Measurements from ENCODE around the gene EPN2. TPM values are rescaled to one million over a fixed set of nuclear protein-coding genes. Genes with fewer than 3 reads are reported as not detected.

The EPN2 gene
- total and polyA plus RNA-seq, 4 donors, result 46.6 to 114 (median 84.0) TPM

- Histone ChIP-seq H3K4me3 (ENCODE audit: low read depth, low read length) (no peak overlapping the region), H3K4me1 (ENCODE audit: control insufficient read depth, insufficient read depth, low read length) (peaks cover 66% of the 10 kb centered on the region), H3K27ac (ENCODE audit: low read depth, low read length) (peak overlapping the region; percentile 37), H3K27me3 (ENCODE audit: control insufficient read depth, insufficient read depth, low read length) (no peaks in the 10 kb centered on the region), H3K9me3 (ENCODE audit: control insufficient read depth, insufficient read depth, low read length) (no peaks in the 10 kb centered on the region), H3K36me3 (ENCODE audit: control insufficient read depth, insufficient read depth, low read length) (peaks cover 30% of the 10 kb centered on the region)
- DNase-seq (ENCODE audit: low read depth in 4 of 6, low spot score in 6 of 6), result peak in 1 of 6 donors; percentile 41
- WGBS (ENCODE audit: insufficient coverage), result 42% methylated on average over 2 of the region's 4 CpGs
Measured at GRCh38 chr17:19299214-19299747, 62.1 kb downstream of the EPN2 start.

- H3K27me3 ChIP-seq (ENCODE audit: control insufficient read depth, insufficient read depth, low read length), result no peaks in the 10 kb centered on the region
- H3K9me3 ChIP-seq (ENCODE audit: control insufficient read depth, insufficient read depth, low read length), result no peaks in the 10 kb centered on the region
- no peak for DNase-seq (ENCODE audit: low read depth in 4 of 6, low spot score in 6 of 6)
- H3K36me3 ChIP-seq (ENCODE audit: control insufficient read depth, insufficient read depth, low read length), result peaks cover 35% of the 10 kb centered on the region
- peaks cover 72% of the 10 kb centered on the region for H3K4me1 ChIP-seq (ENCODE audit: control insufficient read depth, insufficient read depth, low read length)
- 84% methylated on average over 7 of the region's 7 CpGs for WGBS (ENCODE audit: insufficient coverage)
- H3K4me3 ChIP-seq (ENCODE audit: low read depth, low read length), result no peak overlapping the region
- peak overlapping the region; percentile 37 for H3K27ac ChIP-seq (ENCODE audit: low read depth, low read length)
Measured at GRCh38 chr17:19299866-19300265, 62.7 kb downstream of the EPN2 start.

- Histone ChIP-seq H3K9me3 (ENCODE audit: control insufficient read depth, insufficient read depth, low read length) (no peaks in the 10 kb centered on the region), H3K27ac (ENCODE audit: low read depth, low read length) (no peak overlapping the region), H3K4me1 (ENCODE audit: control insufficient read depth, insufficient read depth, low read length) (peaks cover 82% of the 10 kb centered on the region), H3K36me3 (ENCODE audit: control insufficient read depth, insufficient read depth, low read length) (peaks cover 31% of the 10 kb centered on the region), H3K27me3 (ENCODE audit: control insufficient read depth, insufficient read depth, low read length) (no peaks in the 10 kb centered on the region), H3K4me3 (ENCODE audit: low read depth, low read length) (no peak overlapping the region)
- no peak for DNase-seq (ENCODE audit: low read depth in 4 of 6, low spot score in 6 of 6)
- 76% methylated on average over 5 of the region's 5 CpGs for WGBS (ENCODE audit: insufficient coverage)
Measured at GRCh38 chr17:19301274-19301951, 64.2 kb downstream of the EPN2 start.

- Histone ChIP-seq H3K27me3 (ENCODE audit: control insufficient read depth, insufficient read depth, low read length) (no peaks in the 10 kb centered on the region), H3K4me3 (ENCODE audit: low read depth, low read length) (no peak overlapping the region), H3K9me3 (ENCODE audit: control insufficient read depth, insufficient read depth, low read length) (no peaks in the 10 kb centered on the region), H3K4me1 (ENCODE audit: control insufficient read depth, insufficient read depth, low read length) (peaks cover 82% of the 10 kb centered on the region), H3K36me3 (ENCODE audit: control insufficient read depth, insufficient read depth, low read length) (peaks cover 28% of the 10 kb centered on the region), H3K27ac (ENCODE audit: low read depth, low read length) (no peak overlapping the region)
- no peak for DNase-seq (ENCODE audit: low read depth in 4 of 6, low spot score in 6 of 6)
- 94% methylated on average over 8 of the region's 9 CpGs for WGBS (ENCODE audit: insufficient coverage)
Measured at GRCh38 chr17:19301973-19302372, 64.8 kb downstream of the EPN2 start.

GRCh38 chr17:19302791-19303331 lies 65.7 kb downstream of the EPN2 start:
- peaks cover 28% of the 10 kb centered on the region for H3K36me3 ChIP-seq (ENCODE audit: control insufficient read depth, insufficient read depth, low read length)
- no peaks in the 10 kb centered on the region for H3K9me3 ChIP-seq (ENCODE audit: control insufficient read depth, insufficient read depth, low read length)
- DNase-seq (ENCODE audit: low read depth in 4 of 6, low spot score in 6 of 6), result peak in 1 of 6 donors; percentile 34
- peaks cover 82% of the 10 kb centered on the region for H3K4me1 ChIP-seq (ENCODE audit: control insufficient read depth, insufficient read depth, low read length)
- H3K27ac ChIP-seq (ENCODE audit: low read depth, low read length), result no peak overlapping the region
- no peak overlapping the region for H3K4me3 ChIP-seq (ENCODE audit: low read depth, low read length)
- no peaks in the 10 kb centered on the region for H3K27me3 ChIP-seq (ENCODE audit: control insufficient read depth, insufficient read depth, low read length)
- WGBS (ENCODE audit: insufficient coverage), result 68% methylated on average over 7 of the region's 9 CpGs

GRCh38 chr17:19303367-19303776 lies 66.2 kb downstream of the EPN2 start:
- Histone ChIP-seq H3K27ac (ENCODE audit: low read depth, low read length) (no peak overlapping the region), H3K27me3 (ENCODE audit: control insufficient read depth, insufficient read depth, low read length) (no peaks in the 10 kb centered on the region), H3K9me3 (ENCODE audit: control insufficient read depth, insufficient read depth, low read length) (no peaks in the 10 kb centered on the region), H3K4me1 (ENCODE audit: control insufficient read depth, insufficient read depth, low read length) (peaks cover 82% of the 10 kb centered on the region), H3K4me3 (ENCODE audit: low read depth, low read length) (no peak overlapping the region), H3K36me3 (ENCODE audit: control insufficient read depth, insufficient read depth, low read length) (peaks cover 28% of the 10 kb centered on the region)
- WGBS (ENCODE audit: insufficient coverage), result 93% methylated on average over 9 of the region's 9 CpGs
- no peak for DNase-seq (ENCODE audit: low read depth in 4 of 6, low spot score in 6 of 6)

GRCh38 chr17:19304209-19304608 lies 67.0 kb downstream of the EPN2 start:
- Histone ChIP-seq H3K27ac (ENCODE audit: low read depth, low read length) (no peak overlapping the region), H3K4me3 (ENCODE audit: low read depth, low read length) (no peak overlapping the region), H3K4me1 (ENCODE audit: control insufficient read depth, insufficient read depth, low read length) (peaks cover 80% of the 10 kb centered on the region), H3K36me3 (ENCODE audit: control insufficient read depth, insufficient read depth, low read length) (peaks cover 30% of the 10 kb centered on the region), H3K27me3 (ENCODE audit: control insufficient read depth, insufficient read depth, low read length) (no peaks in the 10 kb centered on the region), H3K9me3 (ENCODE audit: control insufficient read depth, insufficient read depth, low read length) (no peaks in the 10 kb centered on the region)
- no peak for DNase-seq (ENCODE audit: low read depth in 4 of 6, low spot score in 6 of 6)
- 80% methylated on average over 7 of the region's 7 CpGs for WGBS (ENCODE audit: insufficient coverage)

GRCh38 chr17:19304751-19305150 lies 67.6 kb downstream of the EPN2 start:
- Histone ChIP-seq H3K4me3 (ENCODE audit: low read depth, low read length) (no peak overlapping the region), H3K4me1 (ENCODE audit: control insufficient read depth, insufficient read depth, low read length) (peaks cover 79% of the 10 kb centered on the region), H3K27ac (ENCODE audit: low read depth, low read length) (peak overlapping the region; percentile 82)

GRCh38 chr17:19305256-19305655 lies 68.1 kb downstream of the EPN2 start:
- peak overlapping the region; percentile 82 for H3K27ac ChIP-seq (ENCODE audit: low read depth, low read length)
- H3K36me3 ChIP-seq (ENCODE audit: control insufficient read depth, insufficient read depth, low read length), result peaks cover 34% of the 10 kb centered on the region
- no peaks in the 10 kb centered on the region for H3K9me3 ChIP-seq (ENCODE audit: control insufficient read depth, insufficient read depth, low read length)
- H3K27me3 ChIP-seq (ENCODE audit: control insufficient read depth, insufficient read depth, low read length), result no peaks in the 10 kb centered on the region
- H3K4me3 ChIP-seq (ENCODE audit: low read depth, low read length), result no peak overlapping the region
- 76% methylated on average over 4 of the region's 5 CpGs for WGBS (ENCODE audit: insufficient coverage)
- H3K4me1 ChIP-seq (ENCODE audit: control insufficient read depth, insufficient read depth, low read length), result peaks cover 79% of the 10 kb centered on the region
- DNase-seq (ENCODE audit: low read depth in 4 of 6, low spot score in 6 of 6), result no peak

More at GRCh38 chr17:19304751-19305150, 67.6 kb downstream of the EPN2 start:
- peaks cover 32% of the 10 kb centered on the region for H3K36me3 ChIP-seq (ENCODE audit: control insufficient read depth, insufficient read depth, low read length)
- no peaks in the 10 kb centered on the region for H3K9me3 ChIP-seq (ENCODE audit: control insufficient read depth, insufficient read depth, low read length)
- H3K27me3 ChIP-seq (ENCODE audit: control insufficient read depth, insufficient read depth, low read length), result no peaks in the 10 kb centered on the region
- DNase-seq (ENCODE audit: low read depth in 4 of 6, low spot score in 6 of 6), result no peak
- 83% methylated on average over 3 of the region's 5 CpGs for WGBS (ENCODE audit: insufficient coverage)

- H3K27me3 ChIP-seq (ENCODE audit: control insufficient read depth, insufficient read depth, low read length), result no peaks in the 10 kb centered on the region
- H3K4me3 ChIP-seq (ENCODE audit: low read depth, low read length), result no peak overlapping the region
- 83% methylated on average over 5 of the region's 5 CpGs for WGBS (ENCODE audit: insufficient coverage)
- peaks cover 29% of the 10 kb centered on the region for H3K36me3 ChIP-seq (ENCODE audit: control insufficient read depth, insufficient read depth, low read length)
- no peak for DNase-seq (ENCODE audit: low read depth in 4 of 6, low spot score in 6 of 6)
- peaks cover 81% of the 10 kb centered on the region for H3K4me1 ChIP-seq (ENCODE audit: control insufficient read depth, insufficient read depth, low read length)
- H3K27ac ChIP-seq (ENCODE audit: low read depth, low read length), result peak overlapping the region; percentile 82
- H3K9me3 ChIP-seq (ENCODE audit: control insufficient read depth, insufficient read depth, low read length), result no peaks in the 10 kb centered on the region
Measured at GRCh38 chr17:19305761-19306159, 68.6 kb downstream of the EPN2 start.

Data from spinal cord (tissue), 10 donors.